Stimulated activated CD4-positive, alpha-beta T cell treated with anti-CD3 and anti-CD28 coated beads, Interleukin-15, amount 100 ng/mL, for 48 hours (primary cell): ENCODE data around the gene MPZL3.
"Not testable (repeated sequence)": the region's sequence is repeated elsewhere in the genome, so short reads cannot be mapped to it uniquely, and the experiment has no call there.

Experiments used
- DNase-seq, 2 donors: peaks; one replicate each; pipeline ENCODE4 v3.0.0-alpha.2; 2020; ENCODE audit warnings: low read depth in 2 of 2

MPZL3 gene

GRCh38 chr11:118212781-118213191, 39.4 kb downstream of the MPZL3 start:
- DNase-seq, result no peak

- no peak for DNase-seq
Observed at GRCh38 chr11:118212131-118212725, 39.9 kb downstream of the MPZL3 start.

DNA sequence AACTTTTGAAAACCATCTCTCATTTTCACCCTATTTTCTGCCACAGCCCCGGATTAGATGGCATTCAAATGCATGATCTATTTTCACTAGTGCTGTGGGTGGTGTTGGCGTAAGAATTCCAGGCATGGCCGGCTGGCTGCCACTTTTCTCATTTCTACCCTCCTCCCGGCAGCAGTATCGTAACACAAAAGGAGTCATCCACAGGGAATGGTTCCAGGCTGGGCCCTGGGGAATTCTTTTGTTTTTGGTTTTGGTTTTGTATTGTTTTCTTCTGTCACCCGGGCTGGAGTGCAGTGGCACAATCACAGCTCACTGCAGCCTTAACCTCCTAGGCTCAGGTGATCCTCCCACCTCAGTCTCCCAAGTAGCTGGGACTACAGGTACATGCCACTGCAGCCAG, 41.2 kb downstream of the MPZL3 start:
- DNase-seq, result no peak

GRCh38 chr11:118210323-118210722, 41.8 kb downstream of the MPZL3 start:
- no peak for DNase-seq

- no peak for DNase-seq
Observed at GRCh38 chr11:118209033-118209432, 43.1 kb downstream of the MPZL3 start.

- no peak for DNase-seq
Observed at GRCh38 chr11:118207079-118207478, 45.1 kb downstream of the MPZL3 start.

GRCh38 chr11:118206391-118207031, 45.7 kb downstream of the MPZL3 start:
- DNase-seq, result no peak

- no peak for DNase-seq
Observed at GRCh38 chr11:118205606-118206378, 46.4 kb downstream of the MPZL3 start.

GRCh38 chr11:118202599-118203422, 49.4 kb downstream of the MPZL3 start:
- peak in 1 of 2 donors; percentile 55 for DNase-seq

DNA sequence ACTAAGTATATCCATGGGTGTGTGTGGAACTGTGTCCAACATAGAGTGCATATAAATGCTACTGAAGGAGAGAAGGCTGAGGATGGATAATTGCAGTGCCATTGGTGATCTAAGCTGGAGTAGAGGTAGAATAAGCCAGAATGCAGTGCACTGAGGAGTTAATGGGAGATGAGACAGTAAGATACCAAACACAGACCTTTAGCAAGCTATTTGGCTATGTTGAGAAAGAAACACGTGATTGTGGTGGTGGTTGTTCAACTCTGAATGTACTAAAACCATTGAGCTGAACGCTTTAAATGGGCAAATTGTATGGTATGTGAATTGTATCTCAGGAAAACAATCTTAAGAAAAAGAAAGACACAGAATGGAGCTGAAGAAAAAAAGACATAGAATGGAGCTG, 50.2 kb downstream of the MPZL3 start:
- DNase-seq, result no peak

DNA sequence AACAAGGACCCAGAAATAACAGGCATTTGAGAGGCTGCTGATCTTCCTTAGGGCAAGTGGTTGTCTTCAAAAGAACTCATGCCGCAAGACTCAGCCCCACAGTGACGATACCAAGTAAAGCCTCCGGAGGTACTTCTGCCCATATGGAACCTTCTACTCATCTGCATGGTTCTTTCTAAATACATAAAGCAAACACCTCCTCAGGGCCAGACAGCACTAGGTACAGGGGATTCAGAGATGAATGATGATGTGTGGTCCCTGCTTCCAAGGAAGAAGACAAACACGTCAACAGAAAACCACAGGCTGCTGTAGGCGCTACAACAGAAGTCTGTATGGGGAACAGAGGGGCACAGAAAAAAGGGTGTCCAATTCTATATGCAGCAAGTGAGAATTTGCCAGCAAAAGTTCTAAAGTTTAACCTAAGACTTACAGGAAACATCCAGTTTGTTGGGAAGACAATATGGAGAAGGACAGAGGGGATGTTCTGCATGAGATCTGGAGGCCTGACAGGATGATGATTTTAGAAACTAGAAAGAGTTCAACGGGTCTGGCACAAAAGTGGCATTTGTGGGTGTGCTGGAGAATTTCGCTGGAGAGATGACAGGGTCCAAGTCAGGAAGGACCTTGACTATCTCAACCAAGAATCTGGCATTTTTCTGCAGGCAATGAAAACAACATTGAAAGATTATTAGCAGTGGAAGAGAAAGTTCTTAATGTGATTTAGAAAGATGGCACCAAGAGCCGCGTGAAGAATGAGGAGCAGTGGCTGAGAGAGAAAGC, 51.1 kb downstream of the MPZL3 start:
- peak; percentile 54 to 57 for DNase-seq

- no peak for DNase-seq
Observed at GRCh38 chr11:118200497-118200896, 51.7 kb downstream of the MPZL3 start.

DNA sequence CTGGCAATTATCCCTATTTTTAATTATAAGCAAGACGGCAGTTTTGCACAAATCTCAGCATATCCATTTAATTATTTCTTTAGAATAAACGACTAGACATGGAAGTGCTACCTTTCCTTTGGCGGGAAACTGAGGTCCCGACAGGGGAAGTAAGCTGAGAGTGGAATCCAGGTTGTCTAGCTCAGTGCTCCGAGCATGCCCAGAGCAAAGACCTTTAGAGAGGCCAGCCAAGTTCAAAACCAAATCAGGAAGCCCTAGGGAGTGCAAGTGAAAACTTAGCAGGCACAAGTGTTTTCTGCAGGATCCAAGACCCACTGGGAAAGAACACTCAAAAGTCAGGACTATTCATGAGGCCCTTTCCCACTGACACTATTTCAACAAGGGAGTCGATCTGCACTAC, 53.0 kb downstream of the MPZL3 start:
- no peak for DNase-seq

DNA sequence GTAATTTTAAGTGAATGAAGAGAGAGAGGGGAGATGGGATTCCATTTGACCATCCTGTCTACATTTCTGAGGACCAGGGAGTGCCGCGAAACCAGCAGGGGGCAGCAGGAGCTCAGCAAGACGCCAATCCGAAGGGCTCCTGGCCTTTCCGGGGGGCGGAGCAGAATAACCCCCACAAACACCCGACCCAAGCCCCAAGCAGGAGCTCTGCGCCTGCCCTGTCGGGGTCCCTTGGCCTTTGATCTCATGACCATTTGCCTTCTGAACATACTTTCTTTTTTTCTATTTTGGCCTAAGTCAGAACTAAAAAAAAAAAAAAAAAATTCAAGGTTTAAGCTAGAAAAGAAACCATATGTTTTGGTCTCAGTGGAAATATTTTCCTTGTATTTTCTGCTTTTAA, 53.8 kb downstream of the MPZL3 start:
- peak; percentile 65 to 80 for DNase-seq

GRCh38 chr11:118194835-118195627, 57.1 kb downstream of the MPZL3 start:
- DNase-seq, result no peak

DNA sequence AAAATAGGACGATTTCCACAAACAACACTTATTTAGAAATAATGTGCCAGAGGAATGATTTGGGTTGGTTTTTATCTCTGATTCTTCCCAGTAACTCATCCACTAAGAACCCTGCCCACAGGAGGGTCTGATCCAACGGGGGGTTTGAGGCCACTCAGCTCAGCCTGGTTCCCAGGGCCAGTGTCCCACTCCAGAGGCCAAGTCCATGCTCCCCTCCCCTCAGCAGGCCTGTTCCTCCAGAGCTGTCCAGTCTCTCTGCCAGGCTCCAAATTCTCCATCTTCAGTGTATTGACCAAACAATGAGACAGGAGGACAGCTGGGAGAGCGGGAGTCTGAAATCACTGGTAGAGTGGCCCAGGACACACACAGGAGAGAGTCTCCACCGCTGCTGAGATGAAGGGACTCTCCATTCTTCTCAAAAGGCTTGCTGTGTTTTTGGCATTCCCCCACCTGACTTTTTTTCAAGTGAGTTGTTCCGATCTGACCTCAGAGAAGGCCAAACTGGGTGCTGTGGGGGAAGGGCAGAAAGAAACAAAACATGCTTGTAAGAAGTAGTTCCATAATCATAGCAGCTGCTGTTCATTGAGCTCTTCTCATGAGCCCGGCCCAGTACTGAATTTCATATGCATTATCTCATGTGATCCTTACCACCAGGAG, 58.1 kb downstream of the MPZL3 start:
- no peak for DNase-seq

DNA sequence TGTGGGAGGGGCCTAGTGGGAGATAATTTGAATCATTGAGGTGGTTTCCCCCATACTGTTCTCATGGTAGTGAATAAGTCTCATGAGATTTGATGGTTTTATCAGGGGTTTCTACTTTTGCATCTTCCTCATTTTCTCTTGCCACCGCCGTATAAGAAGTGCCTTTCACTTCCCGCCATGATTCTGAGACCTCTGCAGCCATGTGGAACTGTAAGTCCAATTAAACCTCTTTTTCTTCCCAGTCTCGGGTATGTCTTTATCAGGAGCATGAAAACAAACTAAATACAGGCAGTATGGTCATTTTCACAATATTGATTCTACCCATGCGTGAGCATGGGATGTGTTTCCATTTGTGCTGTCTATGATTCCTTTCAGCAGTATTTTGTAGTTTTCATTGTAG, 59.3 kb downstream of the MPZL3 start:
- not testable (repeated sequence) for DNase-seq

DNA sequence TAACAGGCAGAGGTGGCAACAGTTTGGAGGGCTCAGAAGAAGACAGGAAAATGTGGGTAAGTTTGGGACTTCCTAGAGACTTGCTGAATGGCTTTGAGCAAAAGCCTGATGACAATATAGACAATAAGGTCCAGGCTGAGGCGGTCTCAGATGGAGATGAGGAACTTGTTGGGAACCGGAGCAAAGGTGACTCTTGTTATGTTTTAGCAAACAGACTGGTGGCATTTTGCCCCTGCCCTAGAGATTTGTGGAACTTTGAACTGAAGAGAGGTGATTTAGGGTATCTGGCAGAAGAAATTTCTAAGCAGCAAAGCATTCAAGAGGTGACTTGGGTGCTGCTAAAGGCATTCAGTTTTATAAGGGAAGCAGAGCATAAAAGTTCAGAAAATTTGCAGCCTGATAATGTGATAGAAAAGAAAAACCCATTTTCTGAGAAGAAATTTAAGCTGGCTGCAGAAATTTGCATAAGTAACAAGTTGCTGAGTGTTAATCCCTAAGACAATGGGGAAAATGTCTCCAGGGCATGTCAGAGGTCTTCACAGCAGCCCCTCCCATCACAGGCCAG, 61.1 kb downstream of the MPZL3 start:
- DNase-seq, result not testable (repeated sequence)

GRCh38 chr11:118186346-118187107, 65.6 kb downstream of the MPZL3 start:
- no peak for DNase-seq
